Mesangial cell (primary cell): ENCODE measurements around the gene OR51G2. TPM values are rescaled to one million over a fixed set of nuclear protein-coding genes. Genes with fewer than 3 reads are reported as not detected.

Experiments
- total RNA-seq: library from RNA; depleted of rRNA; stranded (reverse); fragments of >200 nt; gene quantifications from 2 replicates; pipeline ENCODE4 v1.2.3, GENCODE V29; 2015

The OR51G2 gene, protein sequence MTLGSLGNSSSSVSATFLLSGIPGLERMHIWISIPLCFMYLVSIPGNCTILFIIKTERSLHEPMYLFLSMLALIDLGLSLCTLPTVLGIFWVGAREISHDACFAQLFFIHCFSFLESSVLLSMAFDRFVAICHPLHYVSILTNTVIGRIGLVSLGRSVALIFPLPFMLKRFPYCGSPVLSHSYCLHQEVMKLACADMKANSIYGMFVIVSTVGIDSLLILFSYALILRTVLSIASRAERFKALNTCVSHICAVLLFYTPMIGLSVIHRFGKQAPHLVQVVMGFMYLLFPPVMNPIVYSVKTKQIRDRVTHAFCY
- total RNA-seq = not detected in 2 replicates

GRCh38 chr11:4919250-4919649 is at the start of gene OR51G2:
Gene OR51G2, minus strand, starts transcription at chr11:4919350. Its CDS starts 3,687 bp downstream, at chr11:4915663.

DNA sequence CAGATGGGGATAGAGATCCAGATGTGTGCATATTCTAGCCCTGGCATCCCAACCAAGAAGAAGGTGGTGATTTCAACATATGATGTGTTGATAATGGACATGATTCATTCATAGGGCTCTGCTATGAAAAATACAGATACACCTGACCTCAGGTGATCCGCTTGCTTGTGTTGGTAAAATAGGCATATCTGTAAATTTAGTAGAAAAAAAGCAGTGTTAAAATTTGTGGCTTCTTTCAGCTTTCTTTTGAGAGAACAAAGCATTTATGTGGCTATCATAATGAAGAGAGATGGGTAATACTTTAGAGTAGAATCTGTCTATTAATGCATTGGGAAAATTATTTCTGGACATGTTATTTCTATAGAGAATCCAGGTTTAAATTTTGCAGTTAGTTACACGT is 36.5 kb upstream of the OR51G2 start, which contains the start of gene OR51A2:
Gene OR51A2 (minus strand): TSS at position 101 of the 400 bp plus-strand sequence. CDS start 0 bp downstream, at position 101.

GRCh38 chr11:4947505-4947904 is 28.4 kb upstream of the OR51G2 start, which contains the start of gene OR51A4:
Gene OR51A4, minus strand, starts transcription at chr11:4947605. Its CDS starts 505 bp downstream, at chr11:4947100.

DNA sequence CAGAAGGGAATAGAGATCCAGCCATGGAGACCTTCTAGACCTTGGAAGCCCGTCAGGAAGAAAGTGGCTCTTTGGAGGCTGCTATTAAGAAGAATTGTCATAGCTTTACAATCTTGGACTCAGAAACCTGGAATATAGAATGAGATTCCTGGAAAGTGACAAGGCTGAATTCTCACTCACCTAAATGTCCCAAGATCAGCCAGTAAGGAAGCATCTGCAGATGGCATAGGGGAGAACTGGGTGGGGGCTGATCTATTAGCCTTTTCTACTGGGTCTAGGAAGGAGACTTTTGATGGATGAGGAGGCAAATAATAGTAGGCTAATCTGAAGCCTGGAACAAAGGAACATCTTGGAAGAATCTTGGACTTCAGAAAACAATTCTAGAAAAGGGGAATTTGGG is 5.1 kb upstream of the OR51G2 start, which contains the start of gene OR51G1:
Gene OR51G1 (minus strand): TSS at position 101 of the 400 bp plus-strand sequence. CDS start 0 bp downstream, at position 101.

GRCh38 chr11:4903484-4903883 is 15.7 kb downstream of the OR51G2 start, which contains the start of gene OR51A7:
Gene OR51A7, plus strand, starts transcription at chr11:4903783. Its CDS starts 3,587 bp downstream, at chr11:4907370.

GRCh38 chr11:4881860-4882500 is 37.2 kb downstream of the OR51G2 start, which contains the start of gene OR51T1:
Gene OR51T1, plus strand, starts transcription at chr11:4881900. Its CDS starts 0 bp downstream, at chr11:4881900.

Other genes with a start within 250 kb of the OR51G2 start
- not detected in 2 replicates for gene OR51E2, start 221.5 kb downstream of the OR51G2 start, total RNA-seq
- gene MMP26, start 214.6 kb downstream of the OR51G2 start, total RNA-seq = not detected in 2 replicates
- not detected in 2 replicates for gene OR51F1, start 149.4 kb downstream of the OR51G2 start, total RNA-seq
- not detected in 2 replicates for gene OR52R1, start 115.0 kb downstream of the OR51G2 start, total RNA-seq
- gene OR51F2, start 98.0 kb downstream of the OR51G2 start, total RNA-seq = not detected in 2 replicates
- not detected in 2 replicates for gene OR51S1, start 70.1 kb downstream of the OR51G2 start, total RNA-seq
- 0.13 TPM in 1 of 2 replicates, not detected in the other for gene OR51T1, start 37.5 kb downstream of the OR51G2 start, total RNA-seq
- not detected in 2 replicates for gene OR51A7, start 15.6 kb downstream of the OR51G2 start, total RNA-seq
- gene OR51G1, start 5.0 kb upstream of the OR51G2 start, total RNA-seq = not detected in 2 replicates
- gene OR51A4, start 28.3 kb upstream of the OR51G2 start, total RNA-seq = not detected in 2 replicates
- not detected in 2 replicates for gene OR51A2, start 36.4 kb upstream of the OR51G2 start, total RNA-seq
- not detected in 2 replicates for gene OR51L1, start 75.5 kb upstream of the OR51G2 start, total RNA-seq
- not detected in 2 replicates for gene OR52J3, start 127.2 kb upstream of the OR51G2 start, total RNA-seq
- not detected in 2 replicates for gene OR52E2, start 140.3 kb upstream of the OR51G2 start, total RNA-seq
- gene OR52E1, start 150.2 kb upstream of the OR51G2 start, total RNA-seq = not detected in 2 replicates
- gene OR52A5, start 219.0 kb upstream of the OR51G2 start, total RNA-seq = not detected in 2 replicates
- gene OR52A1, start 235.4 kb upstream of the OR51G2 start, total RNA-seq = not detected in 2 replicates